ENCODE measurements around the gene MUC12. TPM values are rescaled to one million over a fixed set of nuclear protein-coding genes. Genes with fewer than 3 reads are reported as not detected.
A peak's percentile ranks its signal among the peaks of the same experiment; 100 is the strongest.

Gene MUC12
- total and polyA plus RNA-seq, 7 donors: 0.14 to 553 (median 8.6) TPM

- no peaks in the 10 kb centered on the region for H3K9me3 ChIP-seq
- TF ChIP-seq POLR2A (IDR thresholded peaks at IDR 0.05) (no peak), CTCF (IDR thresholded peaks at IDR 0.05) (no peak)
- H3K27me3 ChIP-seq: no peaks in the 10 kb centered on the region
- peaks cover 0 to 5% (median 0%) of the 10 kb centered on the region in 4 donors for H3K36me3 ChIP-seq
- intact Hi-C loops (cut with DNase I): no loop called here
- H3K4me3 ChIP-seq: no peak overlapping the region
- 97% methylated on average over 6 of the region's 6 CpGs for WGBS, 2 donors
- no peak overlapping the region for H3K27ac ChIP-seq
- peaks cover 0 to 12% (median 9%) of the 10 kb centered on the region in 4 donors for H3K4me1 ChIP-seq
- DNase-seq: no peak
Observed at GRCh38 chr7:101012931-101013330, 43.6 kb downstream of the MUC12 start.

GRCh38 chr7:101015626-101016025 is 46.3 kb downstream of the MUC12 start:
- 89 to 94% methylated on average over 8 of the region's 8 CpGs for WGBS, 2 donors
- H3K4me3 ChIP-seq: no peak overlapping the region
- intact Hi-C loops (cut with DNase I): no loop called here

GRCh38 chr7:101017064-101017777 is 47.9 kb downstream of the MUC12 start:
- peak overlapping the region; percentile 25 to 74 (median 54) for H3K27ac ChIP-seq
- 23 to 58% methylated on average over 29 of the region's 29 CpGs for WGBS, 2 donors
- no peaks in the 10 kb centered on the region for H3K9me3 ChIP-seq
- DNase-seq: peak; percentile 85
- peak overlapping the region; percentile 22 to 52 (median 38) for H3K4me3 ChIP-seq
- peaks cover 0 to 12% (median 9%) of the 10 kb centered on the region in 4 donors for H3K4me1 ChIP-seq
- intact Hi-C loops (cut with DNase I): no loop called here
- no peaks in the 10 kb centered on the region for H3K36me3 ChIP-seq
- H3K27me3 ChIP-seq: no peaks in the 10 kb centered on the region
- no peak for TF ChIP-seq CTCF (IDR thresholded peaks at IDR 0.05)
- TF ChIP-seq POLR2AphosphoS5 (IDR thresholded peaks at IDR 0.05): peak in 1 of 4 donors; percentile 9
- TF ChIP-seq EP300 (IDR thresholded peaks at IDR 0.05): no peak

More at GRCh38 chr7:101015626-101016025, 46.3 kb downstream of the MUC12 start:
- peaks cover 0 to 5% (median 0%) of the 10 kb centered on the region in 4 donors for H3K36me3 ChIP-seq
- H3K4me1 ChIP-seq: peaks cover 0 to 12% (median 9%) of the 10 kb centered on the region in 4 donors
- TF ChIP-seq POLR2A (IDR thresholded peaks at IDR 0.05) (no peak), CTCF (IDR thresholded peaks at IDR 0.05) (no peak), POLR2AphosphoS5 (IDR thresholded peaks at IDR 0.05) (no peak), EP300 (IDR thresholded peaks at IDR 0.05) (no peak)
- H3K27me3 ChIP-seq: no peaks in the 10 kb centered on the region
- DNase-seq: no peak
- H3K9me3 ChIP-seq: no peaks in the 10 kb centered on the region
- H3K27ac ChIP-seq: no peak overlapping the region

GRCh38 chr7:101018271-101019167 is 49.2 kb downstream of the MUC12 start:
- WGBS, 2 donors: 50 to 77% methylated on average over 14 of the region's 14 CpGs

More at GRCh38 chr7:101018271-101019167, 49.2 kb downstream of the MUC12 start:
- intact Hi-C loops (cut with DNase I): no loop called here
- Histone ChIP-seq H3K4me3 (no peak overlapping the region), H3K27me3 (no peaks in the 10 kb centered on the region), H3K27ac (no peak overlapping the region), H3K4me1 (peaks cover 0 to 12% (median 9%) of the 10 kb centered on the region in 4 donors), H3K9me3 (no peaks in the 10 kb centered on the region), H3K36me3 (no peaks in the 10 kb centered on the region)
- TF ChIP-seq CTCF (IDR thresholded peaks at IDR 0.05) (no peak), EP300 (IDR thresholded peaks at IDR 0.05) (no peak), POLR2AphosphoS5 (IDR thresholded peaks at IDR 0.05) (no peak), POLR2A (IDR thresholded peaks at IDR 0.05) (no peak)
- no peak for DNase-seq
